GM21447 (cell line): ENCODE results near the gene SCN5A.

Experiments
- ATAC-seq: cut with Tn5 transposase; IDR thresholded peaks from one replicate; pipeline ENCODE4 v1.9.1; 2021; ENCODE audit not compliant: unreplicated experiment

Gene SCN5A

DNA sequence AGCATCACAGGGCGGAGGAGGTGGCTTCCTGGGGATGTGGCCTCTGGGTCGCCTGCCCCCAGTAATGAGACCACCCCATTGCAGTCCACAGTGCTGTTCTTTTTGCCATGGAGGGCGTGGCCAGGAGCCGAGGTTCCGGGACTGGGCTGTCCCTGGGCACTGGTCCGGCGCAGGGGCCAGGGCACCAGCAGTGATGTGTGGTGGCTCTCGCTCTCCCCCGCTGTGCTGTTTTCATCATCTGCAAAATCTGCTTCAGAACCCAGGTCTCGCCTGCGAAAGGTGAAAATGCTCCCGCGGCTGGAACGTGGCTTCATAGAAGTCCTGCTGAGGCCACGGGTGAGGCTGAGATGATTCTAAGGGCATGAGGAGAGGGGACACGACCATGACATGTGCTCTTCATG is 45.8 kb downstream of the SCN5A start:
- ATAC-seq: no peak

DNA sequence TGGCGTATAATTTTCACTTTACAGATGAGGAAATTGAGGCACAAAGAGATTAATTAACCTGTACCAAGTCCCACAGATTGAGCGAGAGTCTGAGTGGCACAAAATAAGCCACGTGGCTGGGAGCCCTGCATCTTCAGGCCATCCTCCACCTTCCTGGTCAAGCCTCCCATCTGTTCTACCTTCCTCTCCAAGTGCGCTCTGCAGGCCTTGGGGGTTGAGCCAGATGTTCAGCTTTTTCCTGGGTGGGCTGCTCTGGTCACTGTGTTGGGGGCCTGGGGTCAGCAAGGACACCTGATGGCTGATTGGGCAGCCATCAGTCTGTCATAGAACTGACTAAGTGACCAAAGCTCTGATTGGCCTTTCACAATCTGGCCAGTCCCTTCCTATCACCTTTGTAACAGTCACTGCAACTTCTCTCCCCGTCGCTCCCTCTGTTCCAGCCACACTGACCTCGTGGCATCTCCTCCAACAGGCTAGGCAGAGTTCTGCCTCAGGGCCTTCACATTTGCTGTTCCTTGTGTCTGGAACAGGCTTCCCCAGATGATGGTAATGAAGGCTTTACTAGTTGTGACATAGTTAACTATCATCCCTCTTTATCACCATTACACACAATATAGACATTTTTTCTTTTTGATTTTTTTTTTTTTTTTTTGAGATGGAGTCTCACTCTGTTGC is 46.8 kb downstream of the SCN5A start:
- ATAC-seq: no peak

DNA sequence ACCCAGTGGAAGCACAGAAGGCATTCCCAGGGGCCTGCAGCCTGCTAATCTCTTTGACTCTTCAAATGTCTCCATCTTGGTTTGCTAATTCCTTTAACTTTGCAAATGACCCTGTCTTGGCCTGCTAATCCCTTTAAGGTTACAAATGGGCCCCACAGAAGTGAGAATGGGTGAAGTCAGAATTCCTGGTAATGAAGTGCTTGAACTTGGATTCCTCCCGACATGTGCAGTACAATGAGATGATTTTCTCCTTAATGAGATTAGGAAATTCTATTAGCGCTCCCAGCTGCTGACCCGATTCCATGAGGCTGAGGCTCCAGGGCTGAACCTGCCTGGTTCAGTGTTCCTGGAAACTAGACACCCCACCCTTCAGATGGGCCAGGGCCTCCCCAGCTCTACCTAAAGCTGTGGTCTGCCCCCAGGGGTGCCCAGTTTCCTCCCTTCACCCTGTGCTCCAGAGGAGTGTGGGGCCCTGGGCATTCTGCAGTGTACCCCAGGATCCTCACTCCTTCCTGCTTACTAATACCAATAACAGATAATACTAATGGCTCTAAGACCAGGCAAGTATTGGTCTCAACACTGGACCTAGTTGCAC is 47.4 kb downstream of the SCN5A start:
- no peak for ATAC-seq

DNA sequence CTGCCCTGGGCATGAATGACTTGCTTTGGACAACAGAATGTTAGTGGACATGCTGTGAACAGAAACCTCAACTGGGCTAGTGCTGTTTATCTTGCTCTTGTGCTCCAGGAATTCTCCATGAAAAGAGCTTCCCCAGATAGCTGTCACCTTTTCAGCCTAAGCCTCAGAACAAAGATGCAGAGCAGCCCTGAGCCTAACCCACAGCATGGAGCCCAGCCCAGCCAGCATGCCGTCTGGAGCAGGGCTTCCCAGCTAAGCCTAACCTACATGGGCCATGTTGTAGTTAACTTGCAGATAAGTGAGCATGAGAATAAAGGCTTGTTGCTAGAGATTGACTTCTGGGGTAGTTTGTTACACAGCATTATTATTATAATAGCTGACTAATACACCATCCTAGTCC is 48.9 kb downstream of the SCN5A start:
- ATAC-seq: no peak

DNA sequence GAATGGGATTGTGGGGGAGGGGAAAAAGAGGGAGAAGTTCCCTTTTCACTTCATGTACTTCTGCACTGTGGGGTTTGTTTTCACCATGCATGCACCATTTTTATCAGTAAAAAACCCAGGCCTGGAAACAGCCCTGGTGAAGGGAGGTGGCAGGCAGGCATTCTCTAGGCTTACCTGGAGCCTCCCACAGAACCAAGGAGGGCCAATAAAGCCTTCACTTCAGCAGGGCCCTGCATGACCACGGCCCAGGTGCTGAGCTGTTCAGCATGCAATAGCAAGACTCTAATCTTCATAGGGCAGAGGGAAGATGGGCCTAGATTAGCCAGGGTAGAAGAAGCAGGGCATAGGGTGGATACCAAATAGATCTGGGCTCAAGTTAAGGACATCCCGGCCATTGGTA is 49.6 kb downstream of the SCN5A start:
- ATAC-seq: no peak

DNA sequence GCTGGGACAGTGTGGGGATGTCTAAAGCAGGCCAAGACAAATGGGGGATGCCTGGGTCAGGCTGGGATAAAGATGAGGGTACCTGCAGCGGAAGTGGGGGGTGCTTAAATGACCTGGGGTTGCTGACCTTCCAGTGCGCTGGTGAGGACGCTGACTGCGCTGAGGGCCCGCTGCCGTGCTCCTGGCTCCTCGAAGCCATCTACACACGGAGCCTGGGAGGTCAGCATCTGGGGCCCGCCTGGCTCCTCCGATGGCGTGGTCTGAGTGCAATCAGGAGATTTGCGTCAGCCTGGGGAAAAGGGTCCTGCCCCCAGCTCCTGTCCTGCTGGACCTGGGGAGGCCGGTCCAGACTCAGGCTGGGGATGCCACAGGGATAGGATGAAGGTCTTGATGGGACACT is 50.7 kb downstream of the SCN5A start:
- ATAC-seq: no peak

DNA sequence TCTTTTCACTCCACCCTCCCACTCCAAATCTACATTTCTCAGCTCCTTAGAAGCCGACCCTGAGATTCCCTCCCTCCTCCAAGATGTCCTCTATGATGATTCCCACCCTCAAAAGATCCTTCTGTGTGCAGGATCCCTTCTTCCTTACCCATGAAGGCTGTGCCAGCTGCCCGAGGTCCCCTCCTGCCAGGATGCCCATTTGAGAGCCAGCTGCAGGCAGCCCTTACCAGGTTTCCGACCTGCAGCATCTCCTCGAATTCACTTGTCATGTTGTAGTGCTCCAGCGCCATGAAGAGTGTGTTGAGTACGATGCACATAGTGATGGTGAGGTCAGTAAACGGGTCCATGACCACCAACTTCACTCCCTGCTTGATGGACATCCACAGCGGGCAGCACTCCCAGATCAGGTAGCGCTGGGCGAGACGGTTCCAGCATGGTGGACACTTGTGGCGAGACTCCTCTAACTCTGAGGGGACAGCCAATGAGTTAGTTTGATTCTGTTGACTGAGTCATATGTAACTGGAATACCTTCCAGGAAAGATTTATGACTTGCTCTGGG is 51.9 kb downstream of the SCN5A start:
- ATAC-seq: no peak

DNA sequence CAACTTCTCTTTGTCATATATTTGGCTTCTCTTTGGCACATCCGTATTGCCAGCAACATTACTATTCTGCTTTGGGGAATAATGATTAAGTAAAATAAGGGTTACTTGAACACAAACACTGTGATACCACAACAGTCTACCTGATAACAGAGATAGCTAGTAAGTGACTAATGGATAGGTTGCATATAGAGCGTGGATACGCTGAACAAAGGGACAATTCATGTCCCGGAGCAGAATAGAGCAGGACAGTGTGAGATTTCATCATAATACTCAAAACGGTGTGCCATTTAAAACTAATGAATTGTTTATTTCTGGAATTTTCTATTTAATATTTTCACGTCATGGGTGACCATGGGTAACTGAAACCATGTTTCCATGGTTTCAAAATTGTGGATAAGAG is 54.1 kb downstream of the SCN5A start:
- ATAC-seq: no peak

DNA sequence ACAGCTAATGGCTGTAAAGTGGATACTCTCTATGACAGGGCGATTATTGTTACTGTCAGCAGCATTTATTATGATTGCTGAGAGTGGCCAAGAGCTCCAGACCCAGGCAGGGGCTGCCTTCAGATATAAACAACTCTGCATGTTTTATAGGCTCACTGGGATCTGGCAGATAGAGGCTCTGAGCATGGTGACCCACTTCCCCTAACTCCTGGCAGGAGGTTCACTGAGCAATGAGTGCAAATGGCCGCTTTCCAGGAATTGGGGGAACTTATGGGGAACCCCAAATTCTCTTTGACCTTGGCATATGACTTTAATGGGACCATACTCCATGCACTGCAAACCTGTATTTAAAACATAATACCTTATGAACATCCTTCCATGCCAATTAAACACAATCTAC is 59.0 kb downstream of the SCN5A start:
- no peak for ATAC-seq

DNA sequence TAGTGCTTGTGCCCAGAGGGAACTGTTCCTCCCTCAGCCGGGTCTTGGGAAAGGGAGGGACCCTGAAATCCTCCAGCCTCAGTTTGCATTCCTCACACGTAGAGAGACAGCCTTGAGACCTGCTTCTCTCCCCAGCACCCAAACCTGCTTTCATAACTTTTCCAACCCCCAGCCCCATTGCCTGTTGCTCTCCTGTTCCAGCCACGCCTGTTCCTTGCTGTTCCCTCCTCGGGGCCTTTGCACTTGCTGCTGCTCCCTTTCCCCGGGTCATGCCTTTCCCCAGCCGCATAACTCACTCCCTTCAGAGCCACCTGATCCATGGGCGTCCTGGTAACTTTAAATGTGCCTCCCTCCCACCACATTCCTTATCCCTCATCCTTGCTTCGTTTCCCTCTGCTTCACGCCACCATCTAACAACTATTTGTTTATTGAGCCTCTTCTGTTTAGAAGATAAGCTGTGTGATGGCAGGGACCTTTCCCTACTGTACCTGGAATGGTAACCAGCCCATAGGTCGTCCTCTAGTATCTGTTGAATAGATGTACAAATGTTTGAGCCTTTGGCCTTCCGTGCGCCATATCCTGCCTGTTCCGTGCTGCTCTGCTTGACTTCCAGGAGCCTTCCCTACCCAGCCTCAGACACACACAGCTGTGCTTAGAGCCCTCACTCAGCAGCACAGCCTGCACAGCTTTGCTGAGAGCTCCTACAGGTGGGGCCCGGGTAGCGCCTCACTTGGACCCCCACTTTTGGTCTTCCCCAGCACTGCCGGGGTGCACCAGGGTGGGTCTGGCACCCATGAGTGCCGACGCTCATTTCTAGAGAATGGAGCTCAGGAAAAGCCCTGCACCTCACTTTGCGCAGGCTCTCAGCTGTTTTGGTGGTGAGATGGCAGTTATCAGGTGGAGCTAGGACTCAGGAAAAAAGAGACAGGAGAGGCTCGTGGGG is 60.2 kb downstream of the SCN5A start:
- ATAC-seq: no peak

DNA sequence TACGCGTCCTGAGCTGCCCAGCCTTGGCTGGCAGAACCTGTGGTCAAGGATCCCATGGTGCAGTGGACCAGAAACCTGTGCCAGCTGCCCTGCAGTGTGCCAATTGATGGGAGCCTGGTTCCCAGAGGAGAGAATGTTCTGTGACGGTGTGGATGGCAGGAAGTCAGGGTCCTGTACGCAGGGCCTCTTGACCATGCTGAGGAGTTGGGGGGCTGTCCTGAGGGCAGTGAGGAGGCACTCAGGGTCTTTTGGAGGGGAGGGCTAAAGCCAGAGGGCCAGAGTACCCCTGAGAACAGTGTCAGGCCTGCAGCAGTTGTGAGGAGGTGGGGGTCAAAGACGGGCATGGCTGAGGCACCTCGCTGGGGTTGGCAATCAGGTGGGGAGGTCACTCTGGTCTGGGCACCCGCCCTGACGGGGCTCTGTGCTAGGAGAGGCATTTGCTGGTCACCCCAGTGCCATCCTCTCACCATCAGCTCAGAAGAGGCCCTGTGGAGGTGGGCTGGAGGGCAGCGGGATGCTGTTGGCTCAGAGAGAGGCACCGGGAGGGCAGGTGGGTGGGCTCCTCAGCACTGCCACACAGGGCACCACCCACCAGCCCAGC is 61.0 kb downstream of the SCN5A start:
- no peak for ATAC-seq

DNA sequence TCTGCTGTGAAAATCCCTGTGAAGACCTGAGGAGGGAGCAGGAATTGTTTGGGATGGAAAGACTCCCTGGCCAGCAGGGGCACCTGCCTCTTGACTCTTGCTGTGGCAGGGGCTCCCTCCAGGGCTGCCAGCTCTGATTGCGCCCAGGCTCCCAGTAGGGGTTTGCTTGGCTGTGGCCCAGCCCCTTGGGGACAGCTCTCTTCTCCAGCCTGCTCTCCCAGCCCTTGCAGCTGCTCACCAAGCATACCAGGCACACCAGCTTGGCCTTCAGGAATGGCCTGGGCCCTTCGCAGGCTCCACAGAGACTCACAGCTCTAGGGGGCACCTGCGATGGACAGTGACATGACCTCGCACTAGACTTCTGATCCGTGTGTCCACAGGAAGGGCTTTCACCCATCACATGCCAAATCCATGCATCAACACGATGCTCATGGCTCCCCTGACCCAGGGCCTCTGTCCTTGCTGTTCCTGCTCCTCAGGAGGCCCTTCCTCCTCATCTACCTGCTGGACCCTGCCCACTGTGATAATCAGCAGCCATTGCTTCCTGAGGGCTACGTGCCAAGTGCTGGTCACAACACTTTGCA is 61.8 kb downstream of the SCN5A start:
- no peak for ATAC-seq

DNA sequence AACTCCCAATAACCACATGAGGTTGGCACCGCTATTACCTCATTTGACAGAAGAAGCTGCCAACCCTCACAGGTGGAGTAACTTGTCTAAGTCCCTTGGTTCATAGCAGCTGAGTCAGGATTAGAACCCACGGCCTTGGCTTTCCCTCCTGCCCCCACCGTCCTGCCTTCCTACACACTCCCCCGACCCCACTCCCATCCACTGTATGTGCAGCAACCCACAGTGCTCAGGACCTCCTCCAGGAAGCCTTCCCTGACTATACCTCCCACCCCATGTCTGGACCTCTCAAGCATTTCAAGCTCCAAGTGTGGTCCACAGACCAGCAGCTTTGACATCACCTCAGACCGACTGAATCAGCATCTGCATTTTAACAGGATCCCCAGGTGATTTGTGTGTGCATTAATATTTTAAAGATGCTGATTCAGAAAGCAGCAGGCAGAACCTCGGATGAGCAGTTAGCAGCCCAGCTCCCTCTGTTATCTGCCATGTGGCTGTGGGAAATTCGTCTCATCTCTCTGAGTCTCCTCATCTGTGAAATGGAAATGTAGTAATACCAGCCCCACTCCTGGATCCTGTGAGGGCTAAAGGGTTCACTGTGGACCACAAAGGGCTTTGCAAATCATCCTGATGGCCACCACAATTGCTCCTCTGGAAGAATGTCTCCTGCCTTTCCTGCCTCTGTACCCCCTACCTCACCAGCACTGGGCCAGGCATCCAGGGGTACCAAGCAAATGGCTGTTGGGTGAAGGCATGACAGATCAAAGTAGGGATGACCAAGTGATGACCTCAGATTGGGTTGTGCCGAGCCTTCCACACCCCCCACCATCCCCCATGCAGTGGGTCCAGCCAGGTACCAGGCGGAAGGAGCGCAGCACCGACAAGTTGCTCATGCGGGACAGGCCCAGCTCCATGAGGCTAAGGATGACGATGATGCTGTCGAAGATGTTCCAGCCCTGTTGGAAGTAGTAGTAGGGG is 62.7 kb downstream of the SCN5A start:
- ATAC-seq: no peak

DNA sequence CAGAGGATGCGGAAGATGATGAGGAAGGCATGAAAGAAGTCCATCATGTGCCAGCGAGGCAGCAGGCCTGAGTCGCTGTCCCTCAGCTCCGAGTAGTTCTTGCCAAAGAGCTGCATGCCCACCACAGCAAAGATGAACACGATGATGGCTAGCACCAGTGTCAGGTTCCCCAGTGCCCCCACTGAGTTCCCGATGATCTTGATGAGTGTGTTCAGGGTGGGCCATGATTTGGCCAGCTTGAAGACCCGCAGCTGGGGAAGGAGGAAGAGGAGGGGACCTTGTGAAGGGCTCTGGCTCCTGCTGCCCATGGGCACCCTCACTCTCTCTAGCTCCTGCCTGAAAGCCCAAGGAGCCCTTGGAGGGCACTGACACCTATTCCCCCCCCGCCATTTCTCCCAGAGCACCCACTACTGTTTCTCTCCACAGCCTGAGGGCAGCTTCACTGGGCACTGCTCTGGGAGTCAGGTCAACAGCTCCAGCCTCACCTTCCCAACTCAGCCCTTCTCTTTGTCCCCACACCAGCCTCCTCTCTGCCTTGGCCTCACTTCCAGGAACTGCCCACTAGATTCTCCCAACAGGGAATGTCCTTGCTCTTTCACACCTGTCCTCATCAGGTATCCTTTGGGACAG is 63.6 kb downstream of the SCN5A start:
- ATAC-seq: no peak

DNA sequence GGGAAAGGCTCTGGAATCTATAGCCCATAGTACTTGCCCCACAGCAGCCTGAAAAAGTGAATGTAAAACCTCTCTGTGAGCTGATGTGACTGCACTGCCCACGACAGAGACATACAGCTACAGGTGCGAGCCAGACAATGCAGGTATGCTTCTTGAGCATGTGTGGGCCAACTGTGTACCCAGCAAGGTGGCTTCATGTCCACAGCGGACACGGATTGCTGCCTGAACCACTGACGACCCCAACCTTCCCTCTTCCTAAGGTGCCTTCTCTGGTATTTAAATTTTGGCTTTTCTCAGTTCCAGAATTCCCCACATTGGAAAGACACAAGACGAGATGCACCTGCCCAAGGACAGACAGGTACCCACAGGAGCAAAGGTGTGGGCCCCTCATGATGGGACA is 65.8 kb downstream of the SCN5A start:
- ATAC-seq: no peak

DNA sequence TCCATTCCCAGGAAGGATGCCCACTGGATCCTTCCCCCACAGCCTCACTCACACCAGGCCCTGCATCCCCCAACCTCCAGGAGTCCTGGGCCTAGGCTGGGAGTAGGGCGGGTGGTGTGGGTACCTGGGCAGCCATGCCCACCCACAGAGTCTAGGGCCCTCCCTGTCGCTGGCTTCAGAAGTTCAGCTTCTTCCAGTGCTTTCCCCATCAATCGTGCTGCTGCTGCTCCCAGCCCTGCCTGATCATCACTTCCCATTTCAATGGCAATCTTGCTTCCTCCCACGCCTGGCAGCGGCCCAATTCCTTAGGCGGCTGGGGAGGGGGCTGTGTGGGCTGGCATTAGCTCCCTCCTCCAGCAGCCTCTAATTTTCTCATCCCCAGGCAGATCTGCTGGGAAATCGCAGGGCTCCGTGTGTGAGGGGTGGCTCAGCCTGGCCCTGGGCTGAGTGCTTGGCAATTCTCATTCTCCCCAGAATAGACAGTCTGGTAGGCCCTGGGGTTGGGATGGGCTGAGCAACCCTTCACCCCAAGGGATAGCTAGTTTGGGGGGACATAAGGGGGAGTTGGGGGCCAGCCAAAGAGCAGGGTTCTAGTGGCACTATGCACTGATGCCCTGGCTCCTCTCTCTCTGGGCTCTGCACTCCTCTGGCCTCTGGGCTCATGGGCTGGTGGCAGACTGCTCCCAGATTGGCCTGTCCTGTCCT is 66.4 kb downstream of the SCN5A start:
- ATAC-seq: no peak

DNA sequence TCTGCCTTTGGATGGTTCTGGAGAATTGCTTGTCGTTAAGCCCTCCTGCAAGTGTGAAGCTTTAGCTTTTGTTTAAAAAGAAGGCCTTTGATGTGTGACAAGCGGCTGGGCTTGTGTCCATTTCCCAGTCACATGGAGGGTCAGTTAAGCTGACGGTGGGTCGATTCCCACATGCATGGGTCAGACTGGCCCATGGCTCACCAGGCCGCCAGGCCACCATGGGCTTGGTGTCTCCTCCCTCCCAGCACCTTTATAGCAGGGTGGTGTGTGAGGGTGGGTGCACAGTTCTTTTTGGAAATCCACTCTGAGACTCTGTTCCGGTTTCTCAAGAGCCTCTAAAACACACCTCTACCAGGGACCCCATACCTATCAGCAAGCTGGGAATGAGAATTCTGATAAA is 67.2 kb downstream of the SCN5A start:
- ATAC-seq: no peak

DNA sequence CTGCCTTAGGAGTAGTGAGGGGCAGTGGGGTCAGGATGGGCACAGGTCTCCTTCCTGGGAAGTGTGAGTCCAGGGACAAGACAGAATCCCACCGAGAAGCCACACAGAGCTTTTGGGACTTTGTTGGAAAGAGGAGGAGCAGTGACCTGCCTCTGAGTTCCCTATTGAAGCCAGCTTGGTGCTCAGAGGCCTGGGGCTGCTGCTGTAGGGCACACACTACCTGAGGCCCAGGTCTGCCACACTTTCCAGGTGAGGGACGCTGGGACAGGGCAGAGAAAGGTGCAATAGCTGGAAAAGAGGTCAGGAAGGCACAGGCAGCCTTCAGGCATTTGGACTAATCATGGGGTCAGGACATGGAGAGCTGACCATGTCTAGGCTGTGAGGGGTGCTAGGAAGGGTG is 67.7 kb downstream of the SCN5A start:
- ATAC-seq: no peak
